ENCODE results near the gene KCNJ18.
"Not testable (repeated sequence)": the region's sequence is repeated elsewhere in the genome, so short reads cannot be mapped to it uniquely, and the experiment has no call there.

KCNJ18 gene

DNA sequence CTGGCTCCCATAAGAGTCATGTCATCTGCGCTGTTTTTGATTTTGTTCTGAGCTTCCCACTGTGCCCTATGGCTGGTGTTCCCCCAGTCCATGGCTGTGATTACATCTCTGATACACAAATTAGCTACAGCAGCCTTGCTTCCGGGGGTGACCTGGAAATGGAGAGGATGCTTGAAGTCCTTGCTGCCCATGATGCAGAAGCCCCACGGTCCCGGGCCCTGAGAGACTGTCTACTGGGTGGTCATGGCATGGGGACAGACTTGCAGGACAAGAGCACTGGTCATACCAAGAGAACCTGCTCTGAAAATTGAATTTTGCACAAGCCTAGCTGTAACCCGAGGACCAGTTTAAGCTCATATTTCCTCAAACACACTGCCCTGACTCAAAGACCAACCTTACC, 38.8 kb downstream of the KCNJ18 start:
- not testable (repeated sequence) for DNase-seq (ENCODE audit: low spot score)

- not testable (repeated sequence) for DNase-seq (ENCODE audit: low spot score)
These were observed 41.6 kb downstream of the KCNJ18 start for GRCh38 chr17:21733931-21734330.

DNA sequence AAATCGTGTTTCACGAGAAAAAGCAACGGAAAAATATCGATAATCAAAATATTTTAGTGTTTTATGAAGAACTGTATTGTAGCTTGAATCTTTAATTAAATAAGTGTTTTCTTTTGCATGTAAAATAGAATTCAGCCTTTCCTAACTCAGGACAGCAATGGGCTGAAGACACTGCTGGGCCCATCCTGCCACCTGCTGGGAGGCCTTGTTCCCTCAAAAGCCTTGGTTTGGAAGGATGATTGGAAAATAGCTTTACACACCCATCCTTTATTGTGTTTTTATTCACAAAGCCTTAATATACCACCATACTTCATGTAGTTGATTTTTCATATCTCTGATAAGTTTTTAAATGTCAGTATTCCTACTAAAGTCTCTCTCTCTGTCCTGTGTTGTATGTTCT, 43.5 kb downstream of the KCNJ18 start:
- not testable (repeated sequence) for DNase-seq (ENCODE audit: low spot score)

GRCh38 chr17:21737015-21737580, 44.8 kb downstream of the KCNJ18 start:
- not testable (repeated sequence) for DNase-seq (ENCODE audit: low spot score)

GRCh38 chr17:21738241-21738640, 45.9 kb downstream of the KCNJ18 start:
- DNase-seq (ENCODE audit: low spot score): not testable (repeated sequence)

GRCh38 chr17:21738877-21739474, 46.7 kb downstream of the KCNJ18 start:
- not testable (repeated sequence) for DNase-seq (ENCODE audit: low spot score)

DNA sequence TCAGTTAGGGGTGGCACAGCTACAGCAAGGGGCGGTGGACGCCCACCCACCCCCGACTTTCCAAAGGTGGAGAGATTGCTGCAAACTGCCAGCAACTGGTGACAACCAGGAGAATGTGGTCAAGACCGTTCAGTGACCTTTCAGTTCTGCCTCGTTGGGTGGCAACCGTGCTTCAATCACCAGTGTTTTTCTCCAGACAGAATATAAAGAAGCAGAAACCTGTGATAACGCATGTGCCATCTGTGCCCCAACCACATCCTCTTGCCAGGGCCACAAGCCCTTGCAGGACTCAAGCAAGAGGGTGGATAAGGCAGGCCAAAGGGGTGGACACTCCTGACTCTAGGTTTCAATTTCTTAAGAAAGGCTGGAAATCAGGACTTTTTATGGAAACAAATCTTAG, 47.2 kb downstream of the KCNJ18 start:
- DNase-seq (ENCODE audit: low spot score): not testable (repeated sequence)

- not testable (repeated sequence) for DNase-seq (ENCODE audit: low spot score)
These were observed 48.5 kb downstream of the KCNJ18 start for GRCh38 chr17:21740836-21741235.

- DNase-seq (ENCODE audit: low spot score): not testable (repeated sequence)
These were observed 49.2 kb downstream of the KCNJ18 start for GRCh38 chr17:21741520-21741919.

GRCh38 chr17:21742326-21742725, 50.0 kb downstream of the KCNJ18 start:
- DNase-seq (ENCODE audit: low spot score): no peak

DNA sequence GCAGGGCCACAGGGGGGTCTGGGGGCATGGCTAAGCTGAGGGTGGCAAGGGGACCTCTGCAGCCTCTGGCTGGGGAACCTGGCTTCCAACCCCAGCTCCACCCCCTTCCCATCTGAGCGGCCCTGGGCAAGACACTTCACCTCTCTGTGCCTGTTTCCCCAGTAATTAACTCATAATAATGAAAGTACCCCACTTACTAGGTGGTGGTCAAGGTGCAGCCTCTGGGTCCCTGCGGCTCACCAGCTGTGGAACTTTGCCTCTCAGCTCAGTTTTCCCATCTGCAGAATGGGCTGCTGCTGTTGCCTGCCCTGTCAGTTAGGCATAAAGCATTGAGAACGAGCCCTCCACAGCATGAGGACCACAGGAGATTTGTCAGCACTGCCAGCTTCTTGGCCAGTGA, 51.8 kb downstream of the KCNJ18 start:
- DNase-seq (ENCODE audit: low spot score): not testable (repeated sequence)

GRCh38 chr17:21744621-21745020, 52.3 kb downstream of the KCNJ18 start:
- not testable (repeated sequence) for DNase-seq (ENCODE audit: low spot score)

DNA sequence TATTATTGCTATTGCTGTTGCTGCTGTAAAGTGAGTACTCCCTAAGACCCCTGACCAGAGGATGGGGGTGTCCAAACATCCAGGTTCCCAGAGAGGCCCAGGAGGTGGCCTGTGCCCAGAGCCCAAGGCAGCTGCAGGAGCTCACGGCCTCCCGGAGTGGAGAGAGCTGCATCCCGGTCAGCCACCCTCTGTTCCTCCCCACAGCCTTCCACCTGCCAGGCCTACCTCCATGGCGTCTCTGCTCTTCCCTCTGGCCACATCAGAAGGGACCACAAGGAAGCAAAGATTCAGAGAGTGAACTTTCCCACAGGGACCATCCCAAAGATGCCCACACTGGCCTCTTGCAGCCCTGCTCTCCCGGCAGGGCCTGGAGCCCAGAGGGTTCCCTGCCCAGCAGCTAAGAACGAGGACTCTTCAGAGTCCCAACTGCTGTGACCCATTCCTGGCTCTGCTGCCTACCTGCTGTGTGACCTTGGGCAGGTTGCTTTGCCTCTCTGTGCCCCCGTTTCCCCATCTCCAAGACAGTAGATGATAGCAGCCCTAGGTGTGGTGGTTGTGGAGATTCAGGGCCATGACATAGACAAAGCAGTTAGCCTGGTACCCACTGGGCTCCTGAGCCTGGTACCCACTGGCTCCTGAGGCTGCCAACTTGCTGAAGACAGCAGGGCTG, 53.2 kb downstream of the KCNJ18 start:
- DNase-seq (ENCODE audit: low spot score): not testable (repeated sequence)

GRCh38 chr17:21746415-21746814, 54.1 kb downstream of the KCNJ18 start:
- DNase-seq (ENCODE audit: low spot score): not testable (repeated sequence)

GRCh38 chr17:21747195-21747915, 55.0 kb downstream of the KCNJ18 start:
- DNase-seq (ENCODE audit: low spot score): not testable (repeated sequence)

- not testable (repeated sequence) for DNase-seq (ENCODE audit: low spot score)
These were observed 56.4 kb downstream of the KCNJ18 start for GRCh38 chr17:21748686-21749085.

GRCh38 chr17:21749696-21750531, 57.6 kb downstream of the KCNJ18 start:
- not testable (repeated sequence) for DNase-seq (ENCODE audit: low spot score)

DNA sequence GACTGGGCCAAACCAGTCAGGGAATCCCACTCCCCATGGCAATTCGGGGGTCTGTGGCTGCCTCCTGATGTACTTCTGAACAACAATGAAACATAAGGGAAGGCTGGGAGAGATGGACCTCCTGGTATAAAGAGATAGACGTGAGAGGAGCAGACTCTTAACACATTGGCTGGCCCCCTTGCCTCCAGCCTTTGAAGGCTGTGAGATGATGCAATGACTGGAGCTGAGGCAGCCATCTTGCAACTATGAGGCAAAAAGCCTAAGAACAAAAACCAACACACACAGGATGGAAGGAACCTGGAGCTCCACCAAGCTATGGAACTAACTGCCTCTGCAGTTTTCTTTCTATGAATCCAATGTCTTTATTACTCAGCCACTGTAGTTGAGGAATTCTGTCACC, 58.8 kb downstream of the KCNJ18 start:
- DNase-seq (ENCODE audit: low spot score): not testable (repeated sequence)
